Measurements from ENCODE around the gene WHRN.

WHRN gene

DNA sequence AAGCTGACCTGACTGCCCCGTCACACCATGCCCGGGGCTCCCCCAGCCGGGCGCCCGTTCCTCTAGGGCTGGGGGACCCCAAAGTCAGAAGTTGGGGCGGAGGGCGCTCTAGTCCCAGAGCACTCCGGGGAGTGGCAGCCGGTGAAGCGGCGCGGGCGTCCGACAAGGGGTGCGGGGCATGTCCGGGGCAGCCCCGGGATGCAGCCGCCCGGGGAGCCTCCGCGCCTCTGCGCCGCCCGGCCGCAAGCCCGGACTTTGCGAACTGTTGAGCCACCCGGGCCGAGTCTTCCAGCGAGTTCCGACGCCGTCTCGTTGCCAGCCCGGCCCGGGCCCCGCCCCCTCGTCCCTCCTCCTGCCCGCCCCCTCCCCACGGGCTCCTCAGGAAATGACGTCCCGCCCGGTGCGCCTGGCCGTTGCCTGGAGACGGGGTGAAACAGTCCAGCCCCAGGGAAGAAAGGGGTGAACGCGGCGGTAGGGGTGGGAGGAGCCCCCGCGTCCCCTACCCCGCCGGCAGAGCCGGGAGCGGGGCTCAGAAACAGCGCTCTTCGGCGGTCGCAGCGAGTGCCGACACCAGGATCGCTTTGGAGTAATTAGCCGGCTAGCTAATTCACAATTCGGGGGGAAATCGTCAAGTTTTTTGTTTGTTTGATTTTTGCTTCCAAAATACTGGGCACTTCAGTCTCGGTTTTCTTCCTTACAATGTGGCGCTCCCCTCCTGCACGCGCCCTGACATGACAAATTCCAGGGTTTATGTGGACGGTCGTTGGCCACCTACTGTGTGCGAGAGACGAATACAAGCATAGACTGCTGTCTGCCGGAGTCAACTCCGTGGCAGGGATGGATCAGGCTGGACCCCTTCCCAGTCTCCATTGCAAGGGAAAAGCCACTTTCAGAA, at the start of gene WHRN:
Gene WHRN, minus strand, starts transcription at position 287 of the 895 bp plus-strand sequence. CDS start 672 bp downstream, outside the sequence.
- DNase-seq (ENCODE audit: low read depth in 2 of 3, low spot score in 2 of 3), result peak; percentile 61 to 80 (median 74)

DNA sequence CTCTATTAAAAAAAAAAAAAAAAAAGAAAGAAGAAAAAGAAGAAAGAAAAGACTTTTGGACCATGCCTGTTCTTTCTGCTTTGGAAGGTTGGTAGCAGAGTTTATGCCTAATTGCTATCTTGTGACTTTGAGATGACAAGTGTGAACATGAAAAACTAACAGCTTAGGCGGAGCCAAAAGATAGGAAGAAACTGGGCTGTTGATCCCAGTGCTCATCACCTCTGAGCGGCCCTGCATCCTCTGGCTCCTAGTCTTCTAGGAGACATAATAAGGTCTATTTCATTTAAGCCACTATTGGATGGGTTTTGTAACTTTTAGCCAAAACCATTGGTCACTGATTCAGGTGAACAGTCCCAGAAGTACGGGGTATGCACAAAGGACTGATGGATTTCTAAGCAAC, 47.9 kb upstream of the WHRN start:
- no peak for DNase-seq (ENCODE audit: low read depth in 2 of 3, low spot score in 2 of 3)

DNA sequence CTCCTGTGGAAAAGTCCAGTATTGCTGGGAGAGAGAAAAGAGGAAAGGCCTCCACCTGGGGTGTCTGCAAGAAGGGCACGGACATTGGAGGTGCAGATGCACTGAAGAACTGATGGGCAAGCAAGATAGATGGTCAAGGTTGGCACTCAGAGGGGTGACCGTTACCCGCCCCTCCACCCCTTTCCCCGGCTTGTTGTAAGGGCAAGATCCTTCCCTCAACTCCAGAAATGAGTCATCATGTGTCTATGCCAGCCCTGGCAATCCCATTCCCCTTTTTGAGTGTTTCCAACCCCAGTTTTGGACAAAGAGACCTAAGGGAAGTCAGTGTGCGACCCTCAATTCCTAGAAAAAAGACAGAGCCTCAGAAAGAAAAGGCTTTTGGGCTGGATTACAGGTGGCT, 47.4 kb upstream of the WHRN start:
- DNase-seq (ENCODE audit: low read depth in 2 of 3, low spot score in 2 of 3), result no peak

DNA sequence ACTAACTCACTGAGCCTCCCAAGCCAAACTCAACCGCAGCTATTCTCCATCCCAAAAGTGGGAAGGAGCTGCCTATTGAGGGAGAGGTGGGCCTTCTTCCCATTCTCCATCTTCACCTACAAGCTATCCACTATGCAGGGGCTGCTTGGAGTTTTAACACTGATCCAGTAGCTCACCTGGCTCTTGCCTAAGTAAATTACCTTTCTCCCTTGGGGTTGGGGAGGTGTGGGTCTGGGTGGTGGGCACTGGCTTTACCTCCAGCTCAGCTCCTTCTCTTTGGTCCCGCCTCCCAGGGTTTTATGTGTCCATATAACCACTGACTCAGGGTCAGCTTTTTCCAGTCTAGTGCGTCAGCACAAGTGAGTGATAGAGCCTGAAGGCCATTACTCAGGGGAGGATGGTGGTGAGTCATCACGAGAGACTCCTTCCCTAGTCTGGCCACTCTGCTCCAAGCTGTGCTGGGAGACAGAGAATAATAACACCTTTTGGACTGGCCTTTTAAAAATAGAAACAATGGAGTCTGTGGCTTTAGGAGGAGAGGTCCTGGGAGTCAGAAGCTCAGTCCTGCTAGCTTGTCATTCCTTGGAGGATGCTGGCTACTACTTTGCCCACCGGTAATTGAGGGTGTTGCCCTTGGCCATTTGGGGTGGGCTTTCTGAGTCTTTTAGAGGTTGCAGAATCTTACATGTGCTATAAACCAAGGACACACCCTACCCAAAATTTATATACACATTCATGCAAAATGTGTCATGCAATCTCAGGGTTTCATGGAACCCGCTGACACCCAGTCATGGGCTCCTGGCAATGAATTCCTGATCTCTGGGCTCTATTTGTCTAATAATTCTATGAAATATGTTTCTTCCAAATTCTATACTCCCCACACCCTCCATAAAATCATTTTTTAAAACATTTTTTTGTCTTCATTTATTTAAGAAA, 46.7 kb upstream of the WHRN start:
- no peak for DNase-seq (ENCODE audit: low read depth in 2 of 3, low spot score in 2 of 3)

DNA sequence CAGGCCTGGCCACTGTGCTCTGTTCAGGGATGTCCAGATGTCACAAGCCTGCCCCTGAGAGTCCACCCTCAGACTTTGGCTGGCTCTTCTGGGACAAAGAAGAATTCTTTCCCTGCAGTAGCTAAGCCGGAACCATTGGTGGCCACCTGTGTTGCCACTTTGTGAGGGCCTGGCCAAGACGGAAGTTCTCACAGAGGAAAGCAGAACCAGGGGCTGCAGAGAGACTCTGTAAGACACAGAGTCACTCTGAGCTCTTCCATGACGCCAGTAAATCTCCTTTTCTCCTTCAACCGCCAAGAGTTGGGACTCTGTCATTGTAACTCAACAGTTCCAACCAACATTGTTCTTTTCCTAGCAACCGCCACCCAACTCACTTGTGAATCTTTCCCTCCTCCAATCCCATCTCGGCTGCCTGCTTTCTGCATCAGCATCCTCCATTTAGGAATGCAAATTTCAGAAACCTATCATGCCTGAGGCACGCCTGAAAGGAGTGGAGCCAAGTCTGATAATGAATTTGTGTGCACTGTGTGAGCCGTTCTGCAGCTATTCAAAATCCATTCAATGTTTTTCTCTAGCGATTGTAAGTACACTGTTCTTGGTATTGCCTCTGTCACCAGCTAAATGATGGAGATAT, 44.5 kb upstream of the WHRN start:
- no peak for DNase-seq (ENCODE audit: low read depth in 2 of 3, low spot score in 2 of 3)

DNA sequence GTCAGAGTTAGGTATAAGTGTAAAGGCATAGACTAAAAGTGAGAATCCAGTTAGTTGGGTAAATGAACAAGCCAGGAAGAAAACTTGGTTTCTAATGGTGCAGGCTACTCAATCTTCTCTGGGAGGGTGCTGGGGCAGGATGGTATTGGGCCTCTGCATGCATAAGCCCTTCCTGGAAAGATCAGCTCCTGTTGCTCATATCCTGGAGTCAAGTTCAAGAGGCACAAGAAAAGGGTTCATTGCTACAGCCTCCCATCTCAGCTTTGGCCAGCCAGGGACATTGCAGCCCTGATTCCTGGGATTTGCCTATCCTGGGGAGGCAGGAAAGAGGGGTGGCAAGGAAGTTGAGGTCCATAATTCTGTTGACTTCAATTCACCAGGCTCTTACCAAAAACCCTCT, 41.6 kb upstream of the WHRN start:
- no peak for DNase-seq (ENCODE audit: low read depth in 2 of 3, low spot score in 2 of 3)

GRCh38 chr9:114545055-114545454, 39.8 kb upstream of the WHRN start:
- DNase-seq (ENCODE audit: low read depth in 2 of 3, low spot score in 2 of 3), result no peak

DNA sequence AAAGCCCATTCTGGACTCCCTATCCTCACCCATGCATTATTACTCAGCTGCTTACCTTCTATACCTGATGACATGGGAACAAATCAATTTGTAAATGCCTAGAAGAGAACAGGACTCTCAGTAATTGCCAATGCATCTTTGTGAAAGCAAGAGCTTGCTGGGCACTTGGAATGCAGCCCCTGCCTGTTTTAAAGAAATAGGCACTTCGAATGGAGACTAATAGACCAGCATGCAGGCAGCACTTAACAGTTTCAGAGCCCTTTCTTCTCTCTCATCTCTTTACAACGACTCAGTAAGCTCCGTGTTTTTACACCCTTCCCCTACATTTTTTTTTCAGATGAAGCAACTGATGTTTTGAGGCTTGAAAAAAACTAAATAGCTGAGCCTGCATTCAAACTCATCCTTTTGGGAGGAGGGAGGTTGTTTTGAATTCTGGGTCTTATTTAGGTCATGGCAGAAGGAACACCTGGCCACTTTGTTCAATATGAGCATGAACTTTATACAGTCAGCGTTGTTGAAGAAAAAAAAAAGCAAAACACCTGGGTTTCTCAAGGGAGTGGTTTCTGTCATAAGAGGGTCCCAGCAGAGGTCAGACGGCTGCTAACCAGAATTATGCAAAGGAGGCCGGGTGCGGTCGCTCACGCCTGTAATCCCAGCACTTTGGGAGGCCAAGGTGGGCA, 34.6 kb upstream of the WHRN start:
- no peak for DNase-seq (ENCODE audit: low read depth in 2 of 3, low spot score in 2 of 3)

GRCh38 chr9:114538241-114538640, 33.0 kb upstream of the WHRN start:
- DNase-seq (ENCODE audit: low read depth in 2 of 3, low spot score in 2 of 3), result no peak

GRCh38 chr9:114532561-114533237, 27.4 kb upstream of the WHRN start:
- no peak for DNase-seq (ENCODE audit: low read depth in 2 of 3, low spot score in 2 of 3)

DNA sequence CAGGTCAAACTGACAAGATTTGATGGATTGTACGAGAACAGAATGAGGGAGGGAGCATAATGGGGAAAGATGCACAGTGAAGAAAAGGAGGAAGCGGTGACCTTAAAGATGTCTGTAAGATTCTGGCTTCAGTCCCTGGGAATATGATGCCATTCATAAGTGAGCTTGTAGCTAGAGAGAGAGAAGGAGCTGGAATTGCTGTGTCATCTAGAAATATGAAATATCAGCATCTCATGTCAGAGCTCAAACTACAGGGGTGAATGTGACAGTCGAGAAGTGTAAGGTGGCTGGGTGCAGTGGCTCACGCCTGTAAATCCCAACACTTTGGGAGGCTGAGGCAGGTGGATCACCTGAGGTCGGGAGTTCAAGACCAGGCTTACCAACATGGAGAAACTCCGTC, 24.0 kb upstream of the WHRN start:
- no peak for DNase-seq (ENCODE audit: low read depth in 2 of 3, low spot score in 2 of 3)

- no peak for DNase-seq (ENCODE audit: low read depth in 2 of 3, low spot score in 2 of 3)
These were observed 21.5 kb upstream of the WHRN start for GRCh38 chr9:114526807-114527206.

DNA sequence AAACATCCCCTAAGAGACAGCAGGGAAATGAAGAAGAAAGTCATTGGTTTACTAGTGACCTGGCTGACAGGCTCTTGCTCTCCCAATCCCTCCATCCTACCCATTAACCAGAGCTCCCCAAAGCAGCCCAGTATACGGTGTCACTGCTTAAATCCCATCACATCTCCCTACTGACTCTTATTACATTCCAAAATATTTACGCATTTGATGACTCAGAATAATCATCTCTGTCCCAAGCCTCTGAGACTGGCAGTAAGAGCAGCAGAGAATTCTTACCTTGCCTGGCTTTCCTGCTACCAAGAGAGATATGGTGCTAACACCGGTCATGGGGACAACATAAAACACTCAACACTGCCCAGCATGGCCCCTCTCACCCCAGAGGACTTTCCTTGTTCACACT, 20.2 kb upstream of the WHRN start:
- DNase-seq (ENCODE audit: low read depth in 2 of 3, low spot score in 2 of 3), result no peak

DNA sequence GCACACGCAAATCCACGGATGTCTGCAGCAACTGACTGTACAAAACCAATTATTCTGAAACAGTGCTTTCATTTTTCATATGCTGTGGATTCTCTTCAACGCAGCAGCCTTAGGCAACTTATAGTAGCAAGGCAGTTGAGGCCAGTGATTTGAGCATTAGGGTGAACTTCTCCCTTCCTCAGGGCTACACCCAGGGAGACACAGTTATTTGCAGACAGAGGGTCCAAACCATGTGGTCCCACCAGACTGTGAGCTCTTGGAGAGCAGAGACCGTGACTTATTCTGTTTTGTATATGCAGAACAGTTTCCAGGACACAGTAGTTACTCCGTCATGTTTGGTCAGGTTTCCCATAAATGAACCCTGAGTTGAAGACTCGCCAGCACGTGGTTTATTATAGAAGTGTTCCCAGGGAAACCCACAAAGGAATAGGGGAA, 19.0 kb upstream of the WHRN start:
- DNase-seq (ENCODE audit: low read depth in 2 of 3, low spot score in 2 of 3), result no peak

GRCh38 chr9:114522847-114523246, 17.6 kb upstream of the WHRN start:
- no peak for DNase-seq (ENCODE audit: low read depth in 2 of 3, low spot score in 2 of 3)

GRCh38 chr9:114522286-114522685, 17.0 kb upstream of the WHRN start:
- no peak for DNase-seq (ENCODE audit: low read depth in 2 of 3, low spot score in 2 of 3)

GRCh38 chr9:114521846-114522245, 16.6 kb upstream of the WHRN start:
- DNase-seq (ENCODE audit: low read depth in 2 of 3, low spot score in 2 of 3), result no peak

GRCh38 chr9:114518599-114519022, 13.3 kb upstream of the WHRN start:
- DNase-seq (ENCODE audit: low read depth in 2 of 3, low spot score in 2 of 3), result no peak

DNA sequence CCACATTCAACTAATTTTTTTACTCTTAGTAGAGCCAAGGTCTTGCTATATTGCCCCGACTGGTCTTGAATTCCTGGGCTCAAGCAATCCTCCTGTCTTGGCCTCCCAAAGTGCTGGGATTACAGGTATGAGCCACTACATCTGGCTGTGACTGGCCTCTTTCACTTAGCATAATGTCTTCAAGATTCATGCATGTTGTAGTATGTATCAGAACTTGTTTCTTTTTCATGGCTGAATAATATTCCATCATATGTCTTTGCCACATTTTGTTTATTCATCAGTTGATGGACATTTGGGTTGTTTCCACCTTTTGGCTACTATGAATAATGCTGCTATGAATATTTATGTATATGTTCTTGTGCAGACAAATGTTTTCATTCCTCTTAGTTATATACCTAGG, 12.8 kb upstream of the WHRN start:
- DNase-seq (ENCODE audit: low read depth in 2 of 3, low spot score in 2 of 3), result no peak

- no peak for DNase-seq (ENCODE audit: low read depth in 2 of 3, low spot score in 2 of 3)
These were observed 11.6 kb upstream of the WHRN start for GRCh38 chr9:114516913-114517312.

All from activated CD8-positive, alpha-beta memory T cell treated with anti-CD3 and anti-CD28 coated beads for 48 hours (primary cell).